Cardiac fibroblast (primary cell): ENCODE data around the gene GRIK5.

Experiments
- DNase-seq, 2 donors: peaks; one replicate each; pipeline versions ENCODE4 v3.0.0 to v3.0.0-alpha.2; 2010; ENCODE audit warnings: low read depth in 2 of 2
- H3K4me3 ChIP-seq, 2 donors: replicated peaks in 1 of 2; 1 replicate in 1 of 2; 2 replicates in 1 of 2; pipeline ENCODE4 v1.5.1; 2011; ENCODE audit warnings: low read depth in 2 of 2, low read length in 2 of 2, mild to moderate bottlenecking in 2 of 2, moderate library complexity in 1 of 2
- TF ChIP-seq, protein P1 (sequence below): IDR thresholded peaks from one replicate; pipeline ENCODE4 v1.5.1; 2011; ENCODE audit warnings: low read depth, mild to moderate bottlenecking, low read length, inconsistent platforms

Gene GRIK5

DNA sequence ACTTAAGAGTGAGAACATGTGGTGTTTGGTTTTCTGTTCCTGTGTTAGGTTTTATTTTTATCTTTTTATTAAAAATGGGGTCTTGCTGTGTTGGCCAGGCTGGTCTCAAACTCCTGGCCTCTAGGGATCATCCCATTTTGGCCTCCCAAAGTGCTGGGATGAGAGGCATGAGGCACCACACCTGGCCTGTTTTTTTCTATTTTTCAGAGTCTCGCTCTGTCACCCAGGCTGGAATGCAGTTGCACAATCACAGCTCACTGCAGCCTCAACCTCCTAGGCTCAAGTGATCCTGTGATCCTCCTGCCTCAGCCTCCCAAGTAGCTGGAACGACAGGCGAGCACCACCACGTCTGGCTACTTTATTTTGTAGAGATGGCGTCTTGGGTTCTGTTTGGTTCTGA lies 13.5 kb upstream of the GRIK5 start:
- TF ChIP-seq, protein P1, sequence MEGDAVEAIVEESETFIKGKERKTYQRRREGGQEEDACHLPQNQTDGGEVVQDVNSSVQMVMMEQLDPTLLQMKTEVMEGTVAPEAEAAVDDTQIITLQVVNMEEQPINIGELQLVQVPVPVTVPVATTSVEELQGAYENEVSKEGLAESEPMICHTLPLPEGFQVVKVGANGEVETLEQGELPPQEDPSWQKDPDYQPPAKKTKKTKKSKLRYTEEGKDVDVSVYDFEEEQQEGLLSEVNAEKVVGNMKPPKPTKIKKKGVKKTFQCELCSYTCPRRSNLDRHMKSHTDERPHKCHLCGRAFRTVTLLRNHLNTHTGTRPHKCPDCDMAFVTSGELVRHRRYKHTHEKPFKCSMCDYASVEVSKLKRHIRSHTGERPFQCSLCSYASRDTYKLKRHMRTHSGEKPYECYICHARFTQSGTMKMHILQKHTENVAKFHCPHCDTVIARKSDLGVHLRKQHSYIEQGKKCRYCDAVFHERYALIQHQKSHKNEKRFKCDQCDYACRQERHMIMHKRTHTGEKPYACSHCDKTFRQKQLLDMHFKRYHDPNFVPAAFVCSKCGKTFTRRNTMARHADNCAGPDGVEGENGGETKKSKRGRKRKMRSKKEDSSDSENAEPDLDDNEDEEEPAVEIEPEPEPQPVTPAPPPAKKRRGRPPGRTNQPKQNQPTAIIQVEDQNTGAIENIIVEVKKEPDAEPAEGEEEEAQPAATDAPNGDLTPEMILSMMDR = no peak
- no peak for DNase-seq
- H3K4me3 ChIP-seq = no peak overlapping the region

DNA sequence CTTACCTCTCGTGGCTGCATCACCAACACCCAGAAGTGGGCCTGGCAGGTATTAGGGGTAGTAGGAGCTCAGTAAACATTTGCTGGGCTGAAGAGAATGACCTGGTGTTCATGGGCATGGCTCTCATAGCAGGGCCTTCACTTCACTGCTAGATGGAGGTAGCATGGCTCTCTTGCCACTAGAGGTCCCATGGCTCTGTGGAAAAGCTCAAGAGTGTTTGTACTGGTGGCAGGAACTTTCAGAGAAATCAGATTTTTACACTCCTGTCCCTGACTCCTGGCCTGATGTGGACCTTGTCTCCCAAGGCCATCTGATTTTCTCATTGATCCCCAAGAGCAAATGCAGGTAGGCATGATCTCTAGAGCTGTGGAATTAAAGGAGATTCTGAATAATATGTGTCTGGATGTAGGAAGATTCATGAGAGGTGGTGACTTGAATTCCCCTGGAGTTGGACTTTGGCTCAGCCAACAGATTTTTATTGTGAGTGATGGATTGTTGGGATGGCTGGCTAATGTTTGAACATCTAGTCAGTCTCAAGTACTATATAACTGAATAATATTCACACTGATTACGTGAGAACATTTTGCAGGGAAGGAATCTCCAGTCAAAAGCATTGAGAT lies 11.7 kb upstream of the GRIK5 start:
- H3K4me3 ChIP-seq = no peak overlapping the region
- TF ChIP-seq, protein P1 = peak; percentile 66
- DNase-seq = peak; percentile 60 to 64

DNA sequence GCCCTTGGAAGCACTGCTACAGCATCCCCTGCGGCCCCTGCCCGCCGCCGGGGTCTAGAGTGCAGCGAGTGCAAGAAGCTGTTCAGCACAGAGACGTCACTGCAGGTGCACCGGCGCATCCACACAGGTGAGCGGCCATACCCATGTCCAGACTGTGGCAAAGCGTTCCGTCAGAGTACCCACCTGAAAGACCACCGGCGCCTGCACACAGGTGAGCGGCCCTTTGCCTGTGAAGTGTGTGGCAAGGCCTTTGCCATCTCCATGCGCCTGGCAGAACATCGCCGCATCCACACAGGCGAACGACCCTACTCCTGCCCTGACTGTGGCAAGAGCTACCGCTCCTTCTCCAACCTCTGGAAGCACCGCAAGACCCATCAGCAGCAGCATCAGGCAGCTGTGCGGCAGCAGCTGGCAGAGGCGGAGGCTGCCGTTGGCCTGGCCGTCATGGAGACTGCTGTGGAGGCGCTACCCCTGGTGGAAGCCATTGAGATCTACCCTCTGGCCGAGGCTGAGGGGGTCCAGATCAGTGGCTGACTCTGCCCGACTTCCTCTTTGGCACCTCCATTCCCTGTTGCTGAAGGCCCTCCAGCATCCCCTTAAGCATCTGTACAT lies 10.9 kb upstream of the GRIK5 start:
- H3K4me3 ChIP-seq = no peak overlapping the region
- TF ChIP-seq, protein P1 = no peak
- DNase-seq = no peak

DNA sequence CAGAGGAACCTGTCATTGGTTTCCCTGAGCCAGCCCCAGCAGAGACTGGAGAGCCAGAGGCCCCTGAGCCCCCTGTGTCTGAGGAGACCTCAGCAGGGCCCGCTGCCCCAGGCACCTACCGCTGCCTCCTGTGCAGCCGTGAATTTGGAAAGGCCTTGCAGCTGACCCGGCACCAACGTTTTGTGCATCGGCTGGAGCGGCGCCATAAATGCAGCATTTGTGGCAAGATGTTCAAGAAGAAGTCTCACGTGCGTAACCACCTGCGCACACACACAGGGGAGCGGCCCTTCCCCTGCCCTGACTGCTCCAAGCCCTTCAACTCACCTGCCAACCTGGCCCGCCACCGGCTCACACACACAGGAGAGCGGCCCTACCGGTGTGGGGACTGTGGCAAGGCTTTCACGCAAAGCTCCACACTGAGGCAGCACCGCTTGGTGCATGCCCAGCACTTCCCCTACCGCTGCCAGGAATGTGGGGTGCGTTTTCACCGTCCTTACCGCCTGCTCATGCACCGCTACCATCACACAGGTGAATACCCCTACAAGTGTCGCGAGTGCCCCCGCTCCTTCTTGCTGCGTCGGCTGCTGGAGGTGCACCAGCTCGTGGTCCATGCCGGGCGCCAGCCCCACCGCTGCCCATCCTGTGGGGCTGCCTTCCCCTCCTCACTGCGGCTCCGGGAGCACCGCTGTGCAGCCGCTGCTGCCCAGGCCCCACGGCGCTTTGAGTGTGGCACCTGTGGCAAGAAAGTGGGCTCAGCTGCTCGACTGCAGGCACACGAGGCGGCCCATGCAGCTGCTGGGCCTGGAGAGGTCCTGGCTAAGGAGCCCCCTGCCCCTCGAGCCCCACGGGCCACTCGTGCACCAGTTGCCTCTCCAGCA lies 10.1 kb upstream of the GRIK5 start:
- DNase-seq = no peak
- H3K4me3 ChIP-seq = no peak overlapping the region
- TF ChIP-seq, protein P1 = no peak

DNA sequence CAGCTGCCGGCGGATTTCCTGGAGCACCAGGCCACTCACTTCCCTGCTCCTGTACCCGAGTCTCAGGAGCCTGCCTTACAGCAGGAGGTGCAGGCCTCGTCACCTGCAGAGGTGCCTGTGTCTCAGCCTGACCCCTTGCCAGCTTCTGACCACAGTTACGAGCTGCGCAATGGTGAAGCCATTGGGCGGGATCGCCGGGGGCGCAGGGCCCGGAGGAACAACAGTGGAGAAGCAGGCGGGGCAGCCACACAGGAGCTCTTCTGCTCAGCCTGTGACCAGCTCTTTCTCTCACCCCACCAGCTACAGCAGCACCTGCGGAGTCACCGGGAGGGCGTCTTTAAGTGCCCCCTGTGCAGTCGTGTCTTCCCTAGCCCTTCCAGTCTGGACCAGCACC lies 9.3 kb upstream of the GRIK5 start:
- no peak overlapping the region for H3K4me3 ChIP-seq
- TF ChIP-seq, protein P1 = no peak
- DNase-seq = no peak

DNA sequence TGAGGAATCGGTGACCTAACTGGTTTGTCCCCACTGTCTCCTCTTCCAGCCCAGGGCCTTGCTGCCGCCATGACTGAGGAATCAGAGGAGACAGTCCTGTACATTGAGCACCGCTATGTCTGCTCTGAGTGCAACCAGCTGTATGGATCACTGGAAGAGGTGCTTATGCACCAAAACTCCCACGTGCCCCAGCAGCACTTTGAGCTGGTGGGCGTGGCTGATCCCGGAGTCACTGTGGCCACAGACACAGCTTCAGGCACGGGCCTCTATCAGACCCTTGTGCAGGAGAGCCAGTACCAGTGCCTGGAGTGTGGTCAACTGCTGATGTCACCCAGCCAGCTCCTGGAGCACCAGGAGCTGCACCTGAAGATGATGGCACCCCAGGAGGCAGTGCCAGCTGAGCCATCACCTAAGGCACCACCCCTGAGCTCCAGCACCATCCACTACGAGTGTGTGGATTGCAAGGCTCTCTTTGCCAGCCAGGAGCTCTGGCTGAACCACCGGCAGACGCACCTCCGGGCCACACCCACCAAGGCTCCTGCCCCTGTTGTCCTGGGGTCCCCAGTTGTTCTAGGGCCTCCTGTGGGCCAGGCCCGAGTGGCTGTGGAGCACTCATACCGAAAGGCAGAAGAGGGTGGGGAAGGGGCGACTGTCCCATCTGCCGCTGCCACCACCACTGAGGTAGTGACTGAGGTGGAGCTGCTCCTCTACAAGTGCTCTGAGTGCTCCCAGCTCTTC lies 8.7 kb upstream of the GRIK5 start:
- TF ChIP-seq, protein P1 = no peak
- H3K4me3 ChIP-seq = no peak overlapping the region

More for the DNA sequence above, 8.7 kb upstream of the GRIK5 start:
- no peak for DNase-seq
